SU-DHL-6 (cell line): Measurements from ENCODE around the gene AGBL4.

Experiments used
- EZH2phosphoT487 ChIP-seq: fragments of 200-600 bp; sonication (generic), shearing (Covaris generic); conservative IDR thresholded peaks from 2 replicates; pipeline ENCODE4 v1.6.1; 2018; ENCODE audit warnings: mild to moderate bottlenecking, antibody characterized with exemption, low read length, moderate library complexity, mixed read lengths
- TF ChIP-seq, protein P1 (sequence below): fragments of 200-600 bp; sonication (generic); IDR thresholded peaks from one replicate; pipeline ENCODE4 v1.5.1; 2017; ENCODE audit warnings: antibody characterized with exemption, mild to moderate bottlenecking, low read length, moderate library complexity; ENCODE audit not compliant: insufficient read depth, poor library complexity, severe bottlenecking

DNA sequence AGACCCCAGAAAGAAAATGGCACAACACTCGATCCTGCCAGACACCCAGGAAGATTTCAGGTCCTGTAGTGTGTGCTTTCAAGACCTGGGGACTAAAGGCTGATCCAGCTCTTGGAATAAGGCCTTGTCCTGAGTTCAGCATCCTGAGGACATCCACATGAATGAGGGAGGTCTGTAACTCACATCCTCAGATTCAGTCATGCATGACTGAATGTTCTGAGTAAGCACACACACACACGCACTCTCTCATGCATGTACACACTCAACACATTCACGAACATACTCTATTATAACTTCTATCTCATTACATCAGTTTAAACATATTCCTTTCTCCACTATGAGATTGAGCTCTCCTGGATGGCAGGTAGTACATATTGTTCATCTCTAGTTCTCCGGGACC is 973.7 kb downstream of the AGBL4 start:
- TF ChIP-seq, protein P1, sequence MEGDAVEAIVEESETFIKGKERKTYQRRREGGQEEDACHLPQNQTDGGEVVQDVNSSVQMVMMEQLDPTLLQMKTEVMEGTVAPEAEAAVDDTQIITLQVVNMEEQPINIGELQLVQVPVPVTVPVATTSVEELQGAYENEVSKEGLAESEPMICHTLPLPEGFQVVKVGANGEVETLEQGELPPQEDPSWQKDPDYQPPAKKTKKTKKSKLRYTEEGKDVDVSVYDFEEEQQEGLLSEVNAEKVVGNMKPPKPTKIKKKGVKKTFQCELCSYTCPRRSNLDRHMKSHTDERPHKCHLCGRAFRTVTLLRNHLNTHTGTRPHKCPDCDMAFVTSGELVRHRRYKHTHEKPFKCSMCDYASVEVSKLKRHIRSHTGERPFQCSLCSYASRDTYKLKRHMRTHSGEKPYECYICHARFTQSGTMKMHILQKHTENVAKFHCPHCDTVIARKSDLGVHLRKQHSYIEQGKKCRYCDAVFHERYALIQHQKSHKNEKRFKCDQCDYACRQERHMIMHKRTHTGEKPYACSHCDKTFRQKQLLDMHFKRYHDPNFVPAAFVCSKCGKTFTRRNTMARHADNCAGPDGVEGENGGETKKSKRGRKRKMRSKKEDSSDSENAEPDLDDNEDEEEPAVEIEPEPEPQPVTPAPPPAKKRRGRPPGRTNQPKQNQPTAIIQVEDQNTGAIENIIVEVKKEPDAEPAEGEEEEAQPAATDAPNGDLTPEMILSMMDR: no peak
- TF ChIP-seq EZH2phosphoT487: no peak
